Measurements from ENCODE around the gene SPDYA.

DNA sequence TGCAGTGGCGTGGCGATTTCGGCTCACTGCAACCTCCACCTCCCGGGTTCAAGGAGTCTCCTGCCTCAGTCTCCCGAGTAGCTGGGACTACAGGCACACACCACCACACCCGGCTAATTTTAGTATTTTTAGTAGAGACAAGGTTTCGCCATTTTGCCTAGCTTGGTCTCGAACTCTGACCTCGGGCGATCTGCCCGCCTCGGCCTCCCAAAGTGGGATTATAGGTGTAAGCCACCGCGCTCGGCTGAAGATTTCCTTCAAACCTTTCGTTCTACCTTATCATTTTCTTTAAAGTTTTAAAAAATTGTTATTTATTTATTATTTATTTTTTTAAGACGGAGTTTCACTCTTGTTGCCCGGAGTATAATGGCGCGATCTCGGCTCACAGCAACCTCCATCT lies 82.9 kb downstream of the SPDYA start:
- no peak for TF ChIP-seq POLR2AphosphoS5 (IDR thresholded peaks at IDR 0.05)
- TF ChIP-seq, protein P1, sequence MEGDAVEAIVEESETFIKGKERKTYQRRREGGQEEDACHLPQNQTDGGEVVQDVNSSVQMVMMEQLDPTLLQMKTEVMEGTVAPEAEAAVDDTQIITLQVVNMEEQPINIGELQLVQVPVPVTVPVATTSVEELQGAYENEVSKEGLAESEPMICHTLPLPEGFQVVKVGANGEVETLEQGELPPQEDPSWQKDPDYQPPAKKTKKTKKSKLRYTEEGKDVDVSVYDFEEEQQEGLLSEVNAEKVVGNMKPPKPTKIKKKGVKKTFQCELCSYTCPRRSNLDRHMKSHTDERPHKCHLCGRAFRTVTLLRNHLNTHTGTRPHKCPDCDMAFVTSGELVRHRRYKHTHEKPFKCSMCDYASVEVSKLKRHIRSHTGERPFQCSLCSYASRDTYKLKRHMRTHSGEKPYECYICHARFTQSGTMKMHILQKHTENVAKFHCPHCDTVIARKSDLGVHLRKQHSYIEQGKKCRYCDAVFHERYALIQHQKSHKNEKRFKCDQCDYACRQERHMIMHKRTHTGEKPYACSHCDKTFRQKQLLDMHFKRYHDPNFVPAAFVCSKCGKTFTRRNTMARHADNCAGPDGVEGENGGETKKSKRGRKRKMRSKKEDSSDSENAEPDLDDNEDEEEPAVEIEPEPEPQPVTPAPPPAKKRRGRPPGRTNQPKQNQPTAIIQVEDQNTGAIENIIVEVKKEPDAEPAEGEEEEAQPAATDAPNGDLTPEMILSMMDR (IDR thresholded peaks at IDR 0.05) = no peak

All from suprapubic skin (tissue), 3 donors.